NT2/D1 (cell line): ENCODE results near the gene RBKS.

Experiments used
- YY1 ChIP-seq: IDR thresholded peaks from 2 replicates; pipeline ENCODE4 v1.6.1; 2011; ENCODE audit not compliant: insufficient read length, insufficient read depth
- ZNF274 ChIP-seq: IDR thresholded peaks from 2 replicates; pipeline ENCODE4 v1.6.1; 2011; ENCODE audit warnings: mild to moderate bottlenecking, low read depth, low read length

DNA sequence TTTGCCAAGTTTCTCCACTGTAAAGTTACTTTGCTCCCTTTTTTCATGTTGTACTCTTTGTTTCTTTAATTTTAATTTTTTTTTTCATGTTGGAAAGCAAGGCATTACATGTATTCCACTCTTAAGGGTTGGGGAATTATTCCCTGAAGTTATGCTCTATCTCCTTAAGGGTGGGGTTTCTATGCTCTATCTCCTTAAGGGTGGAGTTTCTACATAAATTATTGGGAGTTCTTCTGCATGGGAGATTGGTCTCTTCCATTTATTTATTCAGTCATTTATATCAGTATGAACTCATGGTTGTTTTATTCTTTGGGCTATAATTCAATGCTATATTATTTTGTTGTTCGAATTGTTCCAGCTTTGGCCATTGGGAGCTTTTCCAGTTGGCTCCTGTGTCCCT lies 107.5 kb downstream of the RBKS start:
- TF ChIP-seq ZNF274 (no peak), YY1 (no peak)
